Tibial nerve (tissue), 4 donors: ENCODE results near the gene SMYD3. TPM values are rescaled to one million over a fixed set of nuclear protein-coding genes. Genes with fewer than 3 reads are reported as not detected.

Experiments
- DNase-seq, 2 donors: peaks; one replicate each; pipeline ENCODE4 v3.0.0-alpha.2; 2019; ENCODE audit warnings: low spot score in 2 of 2
- H3K27ac ChIP-seq, 4 donors: fragments of 200-600 bp; sonication (generic) in 3 of 4; one replicate each; pipeline ENCODE4 v1.5.1; 2017 to 2019; ENCODE audit warnings: mild to moderate bottlenecking in 1 of 4
- H3K27me3 ChIP-seq, 2 donors: fragments of 200-600 bp; sonication (generic) in 1 of 2; one replicate each; pipeline versions ENCODE4 v1.5.1 to v1.6.0; 2017 to 2019
- H3K36me3 ChIP-seq, 3 donors: fragments of 200-600 bp; sonication (generic); one replicate each; pipeline ENCODE4 v1.5.1; 2018 to 2019
- H3K4me1 ChIP-seq, 4 donors: fragments of 200-600 bp; sonication (generic) in 3 of 4; one replicate each; pipeline ENCODE4 v1.5.1; 2017 to 2019
- H3K4me3 ChIP-seq, 4 donors: fragments of 200-600 bp; sonication (generic) in 3 of 4; one replicate each; pipeline ENCODE4 v1.5.1; 2017 to 2019; ENCODE audit warnings: mild to moderate bottlenecking in 1 of 4, moderate library complexity in 1 of 4
- H3K9me3 ChIP-seq, 4 donors: fragments of 200-600 bp; sonication (generic) in 3 of 4; one replicate each; pipeline ENCODE4 v1.5.1; 2017 to 2019
- CTCF ChIP-seq, 5 experiments: fragments of 200-600 bp in 3 of 5; fragments of 450-650 bp in 2 of 5; sonication (generic) in 3 of 5; IDR thresholded peaks; one replicate each; pipeline ENCODE4 v1.5.1; 2016 to 2019; ENCODE audit warnings: antibody characterized with exemption in 5 of 5, mild to moderate bottlenecking in 3 of 5, moderate library complexity in 2 of 5
- EP300 ChIP-seq, 2 donors: sonication (generic); formaldehyde crosslinking; IDR thresholded peaks; one replicate each; pipeline ENCODE4 v1.6.1; 2017; ENCODE audit warnings: antibody characterized with exemption in 2 of 2, mild to moderate bottlenecking in 1 of 2
- POLR2A ChIP-seq, 2 donors: fragments of 450-650 bp; IDR thresholded peaks; one replicate each; pipeline ENCODE4 v1.6.1; 2017; ENCODE audit warnings: antibody characterized with exemption in 2 of 2, mild to moderate bottlenecking in 2 of 2, moderate library complexity in 2 of 2
- WGBS, 2 donors: methylation state at CpG; one replicate each; pipeline ENCODE4 v1.1.5; 2018; 5-methylcytosine and 5-hydroxymethylcytosine counted together
- total RNA-seq, 4 donors: library from RNA; depleted of rRNA; stranded (reverse); fragments of >200 nt; gene quantifications; one replicate each; pipeline ENCODE4 v1.1.0, GENCODE V29; 2016

Gene SMYD3
- total RNA-seq, 4 donors from 2014 or later: 22.2 to 30.3 (median 27.0) TPM

DNA sequence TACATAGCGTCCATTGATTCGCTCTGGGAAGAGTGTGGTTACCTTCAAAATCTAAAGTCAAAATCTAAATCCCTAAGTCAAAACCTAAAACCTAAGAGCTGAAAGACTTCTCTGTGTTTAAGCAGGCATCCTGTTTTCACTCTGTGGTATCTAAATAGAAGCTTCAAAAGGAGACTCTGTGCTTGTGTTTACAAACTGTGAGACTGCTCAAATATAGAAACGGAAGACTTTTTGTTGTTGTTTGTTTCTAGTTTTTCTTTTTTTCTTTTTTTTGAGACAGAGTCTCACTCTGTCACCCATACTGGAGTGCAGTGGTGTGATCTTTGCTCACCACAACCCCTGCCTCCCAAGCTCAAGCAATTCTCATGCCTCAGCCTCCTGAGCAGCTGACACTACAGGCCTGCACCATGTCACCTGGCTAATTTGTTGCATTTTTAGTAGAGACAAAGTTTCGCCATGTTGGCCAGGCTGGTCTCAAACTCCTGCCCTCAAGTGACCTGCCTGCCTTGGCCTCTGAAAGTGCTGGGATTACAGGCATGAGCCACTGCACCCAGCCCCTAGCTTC lies 425.9 kb downstream of the SMYD3 start:
- no peak overlapping the region for H3K4me3 ChIP-seq
- WGBS, 2 donors: 83 to 90% methylated on average over 4 of the region's 4 CpGs
- H3K4me1 ChIP-seq: no peaks in the 10 kb centered on the region
- H3K27ac ChIP-seq: no peak overlapping the region
- peaks cover 0 to 3% (median 0%) of the 10 kb centered on the region in 3 donors for H3K36me3 ChIP-seq
- no peak for DNase-seq
- TF ChIP-seq CTCF (IDR thresholded peaks at IDR 0.05) (no peak), EP300 (IDR thresholded peaks at IDR 0.05) (no peak), POLR2A (IDR thresholded peaks at IDR 0.05) (no peak)
- no peaks in the 10 kb centered on the region for H3K27me3 ChIP-seq
- H3K9me3 ChIP-seq: peaks cover 0 to 10% (median 0%) of the 10 kb centered on the region in 4 donors

- peaks cover 0 to 3% (median 0%) of the 10 kb centered on the region in 3 donors for H3K36me3 ChIP-seq
- DNase-seq: no peak
- 91 to 96% methylated on average over 9 of the region's 9 CpGs for WGBS, 2 donors
- H3K27ac ChIP-seq: no peak overlapping the region
- no peaks in the 10 kb centered on the region for H3K4me1 ChIP-seq
- H3K9me3 ChIP-seq: peaks cover 0 to 10% (median 0%) of the 10 kb centered on the region in 4 donors
- H3K27me3 ChIP-seq: no peaks in the 10 kb centered on the region
- H3K4me3 ChIP-seq: no peak overlapping the region
- TF ChIP-seq CTCF (IDR thresholded peaks at IDR 0.05) (no peak), POLR2A (IDR thresholded peaks at IDR 0.05) (no peak), EP300 (IDR thresholded peaks at IDR 0.05) (no peak)
Measured at GRCh38 chr1:246080031-246080430, 427.0 kb downstream of the SMYD3 start.

DNA sequence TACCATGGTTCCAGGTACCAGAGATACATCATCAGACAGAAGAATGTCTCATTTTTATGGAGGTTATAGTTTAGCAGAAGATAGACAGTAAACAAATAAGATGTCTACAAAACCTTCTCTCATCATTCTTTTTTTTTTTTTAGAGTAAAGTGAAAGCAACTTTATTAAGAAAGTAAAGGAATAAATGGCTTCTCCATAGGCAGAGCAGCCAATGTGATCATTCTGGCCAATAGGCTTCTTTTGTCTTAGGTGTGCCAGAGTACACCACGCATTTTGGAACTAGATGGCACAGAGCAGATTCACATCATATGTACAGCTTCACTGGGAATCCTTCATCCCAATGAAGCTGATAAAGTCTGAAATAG lies 428.2 kb downstream of the SMYD3 start:
- Histone ChIP-seq H3K9me3 (peaks cover 0 to 10% (median 0%) of the 10 kb centered on the region in 4 donors), H3K4me3 (no peak overlapping the region), H3K27me3 (no peaks in the 10 kb centered on the region), H3K27ac (no peak overlapping the region), H3K4me1 (no peaks in the 10 kb centered on the region), H3K36me3 (peaks cover 0 to 3% (median 0%) of the 10 kb centered on the region in 3 donors)
- TF ChIP-seq CTCF (IDR thresholded peaks at IDR 0.05) (no peak), EP300 (IDR thresholded peaks at IDR 0.05) (no peak), POLR2A (IDR thresholded peaks at IDR 0.05) (no peak)
- DNase-seq: no peak
- WGBS, 2 donors: 88 to 97% methylated on average over 1 of the region's 1 CpG

- Histone ChIP-seq H3K27me3 (no peaks in the 10 kb centered on the region), H3K27ac (no peak overlapping the region), H3K4me1 (no peaks in the 10 kb centered on the region), H3K9me3 (peaks cover 0 to 10% (median 0%) of the 10 kb centered on the region in 4 donors), H3K36me3 (peaks cover 0 to 3% (median 0%) of the 10 kb centered on the region in 3 donors), H3K4me3 (no peak overlapping the region)
- DNase-seq: no peak
- WGBS, 2 donors: 72 to 84% methylated on average over 9 of the region's 9 CpGs
- TF ChIP-seq POLR2A (IDR thresholded peaks at IDR 0.05) (no peak), CTCF (IDR thresholded peaks at IDR 0.05) (no peak), EP300 (IDR thresholded peaks at IDR 0.05) (no peak)
Measured at GRCh38 chr1:246078126-246078887, 428.8 kb downstream of the SMYD3 start.

GRCh38 chr1:246077476-246077875 lies 429.6 kb downstream of the SMYD3 start:
- Histone ChIP-seq H3K4me1 (no peaks in the 10 kb centered on the region), H3K27me3 (no peaks in the 10 kb centered on the region), H3K27ac (no peak overlapping the region), H3K4me3 (no peak overlapping the region), H3K36me3 (peaks cover 0 to 3% (median 0%) of the 10 kb centered on the region in 3 donors), H3K9me3 (peaks cover 0 to 6% (median 0%) of the 10 kb centered on the region in 4 donors)
- TF ChIP-seq EP300 (IDR thresholded peaks at IDR 0.05): no peak
- TF ChIP-seq POLR2A (IDR thresholded peaks at IDR 0.05): no peak
- no peak for TF ChIP-seq CTCF (IDR thresholded peaks at IDR 0.05)
- 80 to 90% methylated on average over 1 of the region's 1 CpG for WGBS, 2 donors
- DNase-seq: no peak
